ENCODE results near the gene ZCCHC24.
"Not testable (repeated sequence)": the region's sequence is repeated elsewhere in the genome, so short reads cannot be mapped to it uniquely, and the experiment has no call there.

ZCCHC24 gene

DNA sequence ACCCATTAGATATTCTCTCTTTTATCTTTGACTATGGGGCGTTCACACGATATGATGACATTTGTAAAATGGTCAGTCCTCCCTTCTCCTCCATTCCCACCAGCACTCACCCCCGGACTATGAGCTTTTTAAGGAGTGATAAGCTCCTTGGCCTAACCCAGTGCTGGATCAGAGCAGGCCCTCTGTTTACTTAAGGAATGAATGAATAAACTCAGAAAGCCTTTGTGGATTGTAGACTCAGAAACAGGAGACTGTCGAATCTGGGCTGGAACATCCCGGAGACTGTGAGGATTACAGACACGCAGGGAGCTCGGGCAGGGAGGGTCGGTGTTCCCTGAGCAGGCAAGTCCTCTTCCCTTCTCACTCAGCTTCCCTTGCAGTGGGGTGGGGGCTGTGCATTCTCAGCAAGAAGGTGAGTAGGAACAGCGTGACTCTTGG is 6.8 kb upstream of the ZCCHC24 start:
- H3K27ac ChIP-seq: no peak overlapping the region
- no peak for TF ChIP-seq ZFX (IDR thresholded peaks at IDR 0.05; ENCODE audit: borderline replicate concordance)
- TF ChIP-seq, protein P1, sequence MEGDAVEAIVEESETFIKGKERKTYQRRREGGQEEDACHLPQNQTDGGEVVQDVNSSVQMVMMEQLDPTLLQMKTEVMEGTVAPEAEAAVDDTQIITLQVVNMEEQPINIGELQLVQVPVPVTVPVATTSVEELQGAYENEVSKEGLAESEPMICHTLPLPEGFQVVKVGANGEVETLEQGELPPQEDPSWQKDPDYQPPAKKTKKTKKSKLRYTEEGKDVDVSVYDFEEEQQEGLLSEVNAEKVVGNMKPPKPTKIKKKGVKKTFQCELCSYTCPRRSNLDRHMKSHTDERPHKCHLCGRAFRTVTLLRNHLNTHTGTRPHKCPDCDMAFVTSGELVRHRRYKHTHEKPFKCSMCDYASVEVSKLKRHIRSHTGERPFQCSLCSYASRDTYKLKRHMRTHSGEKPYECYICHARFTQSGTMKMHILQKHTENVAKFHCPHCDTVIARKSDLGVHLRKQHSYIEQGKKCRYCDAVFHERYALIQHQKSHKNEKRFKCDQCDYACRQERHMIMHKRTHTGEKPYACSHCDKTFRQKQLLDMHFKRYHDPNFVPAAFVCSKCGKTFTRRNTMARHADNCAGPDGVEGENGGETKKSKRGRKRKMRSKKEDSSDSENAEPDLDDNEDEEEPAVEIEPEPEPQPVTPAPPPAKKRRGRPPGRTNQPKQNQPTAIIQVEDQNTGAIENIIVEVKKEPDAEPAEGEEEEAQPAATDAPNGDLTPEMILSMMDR (IDR thresholded peaks at IDR 0.05): no peak

DNA sequence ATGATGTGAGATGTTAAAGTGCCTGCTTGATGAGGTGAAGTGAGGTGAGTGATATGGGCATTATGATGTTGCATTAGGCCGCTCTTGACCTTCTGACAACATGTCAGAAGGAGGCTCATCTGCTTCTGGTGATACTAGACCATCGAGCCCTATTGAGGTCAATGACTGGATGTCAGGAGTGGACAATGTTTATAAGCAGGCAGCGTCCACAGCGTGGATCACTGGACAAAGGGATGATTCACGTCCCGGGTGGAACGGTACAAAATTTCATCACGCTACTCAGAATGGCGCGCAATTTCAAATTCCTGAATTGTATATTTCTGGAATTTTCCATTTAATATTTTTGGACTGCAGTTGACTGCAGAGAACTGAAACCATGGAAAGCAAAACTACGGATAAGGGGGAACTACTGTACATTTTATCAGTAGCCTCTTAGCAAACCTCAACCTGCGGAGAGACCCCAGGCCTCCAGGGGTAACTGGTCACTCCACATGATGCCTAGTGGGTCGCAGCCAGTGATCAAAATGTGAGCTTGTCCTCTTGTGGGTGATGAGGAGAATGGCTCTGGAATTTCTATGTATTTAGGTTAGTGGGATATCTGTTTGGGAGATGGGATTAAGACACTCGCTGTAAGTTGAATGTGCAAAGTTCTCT is 5.7 kb upstream of the ZCCHC24 start:
- no peak for TF ChIP-seq ZFX (IDR thresholded peaks at IDR 0.05; ENCODE audit: borderline replicate concordance)
- TF ChIP-seq, protein P1 (IDR thresholded peaks at IDR 0.05): no peak
- no peak overlapping the region for H3K27ac ChIP-seq

DNA sequence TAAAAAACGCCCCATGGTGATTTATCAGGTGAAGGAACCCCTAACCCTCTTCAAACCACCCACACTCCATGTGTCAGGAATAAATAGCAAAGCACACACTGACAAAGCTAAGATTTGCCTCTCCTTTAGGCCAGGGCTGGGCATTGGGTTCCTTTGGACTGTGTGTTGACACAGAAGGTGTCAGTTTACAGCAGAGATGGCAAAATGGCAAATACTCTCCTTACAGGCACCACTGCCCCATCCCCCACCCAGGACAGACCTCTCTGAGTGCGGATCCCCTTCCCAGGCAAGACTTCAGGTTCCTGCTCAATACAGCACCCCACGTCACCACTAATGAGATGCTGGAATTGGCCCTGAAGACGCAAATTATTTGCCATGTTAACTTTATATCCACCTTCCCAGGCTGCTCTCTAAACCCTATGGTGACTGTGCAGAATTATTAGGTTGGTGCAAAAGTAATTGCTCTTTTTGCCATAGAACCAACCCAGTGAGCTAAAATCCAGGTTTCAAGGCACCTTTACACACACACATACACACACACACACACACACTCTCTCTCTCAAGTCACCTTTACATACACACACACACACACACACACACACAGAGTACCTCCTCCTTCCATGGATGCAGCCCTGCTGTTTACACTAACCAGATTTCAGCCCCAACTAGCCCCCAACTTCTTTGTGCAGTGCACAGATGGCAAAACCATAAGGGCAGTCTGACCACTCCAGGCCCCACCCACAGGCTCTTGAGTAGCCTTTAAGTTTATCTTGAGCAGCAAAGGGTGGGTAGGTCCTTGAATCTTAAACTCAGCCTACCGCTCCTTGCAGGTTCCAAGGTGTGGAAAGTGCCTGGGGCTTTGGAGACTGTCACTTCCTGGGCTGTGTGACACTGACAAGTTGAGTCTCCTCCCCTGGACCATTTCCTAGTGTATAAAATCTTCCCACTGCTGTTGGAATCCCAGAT is 4.0 kb upstream of the ZCCHC24 start:
- peak overlapping the region; percentile 63 for H3K27ac ChIP-seq
- TF ChIP-seq, protein P1 (IDR thresholded peaks at IDR 0.05): no peak
- no peak for TF ChIP-seq ZFX (IDR thresholded peaks at IDR 0.05; ENCODE audit: borderline replicate concordance)

DNA sequence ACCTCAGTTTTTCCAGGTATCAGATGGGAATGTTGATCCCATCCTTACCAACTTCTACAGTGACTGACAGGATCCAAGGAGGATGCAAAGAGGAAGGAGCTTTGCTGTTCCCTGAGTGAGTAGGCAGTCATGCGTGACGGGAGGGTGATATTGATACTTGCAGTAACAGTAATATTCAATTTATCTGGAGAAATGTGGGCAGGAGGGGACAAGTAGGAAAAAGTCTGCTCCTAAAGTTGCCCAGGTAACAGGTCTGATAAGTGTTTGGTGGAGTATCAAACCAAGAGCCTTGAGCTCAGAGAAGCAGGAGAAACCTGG is 3.3 kb upstream of the ZCCHC24 start:
- peak overlapping the region; percentile 63 for H3K27ac ChIP-seq
- TF ChIP-seq, protein P1 (IDR thresholded peaks at IDR 0.05): no peak
- TF ChIP-seq ZFX (IDR thresholded peaks at IDR 0.05; ENCODE audit: borderline replicate concordance): no peak

DNA sequence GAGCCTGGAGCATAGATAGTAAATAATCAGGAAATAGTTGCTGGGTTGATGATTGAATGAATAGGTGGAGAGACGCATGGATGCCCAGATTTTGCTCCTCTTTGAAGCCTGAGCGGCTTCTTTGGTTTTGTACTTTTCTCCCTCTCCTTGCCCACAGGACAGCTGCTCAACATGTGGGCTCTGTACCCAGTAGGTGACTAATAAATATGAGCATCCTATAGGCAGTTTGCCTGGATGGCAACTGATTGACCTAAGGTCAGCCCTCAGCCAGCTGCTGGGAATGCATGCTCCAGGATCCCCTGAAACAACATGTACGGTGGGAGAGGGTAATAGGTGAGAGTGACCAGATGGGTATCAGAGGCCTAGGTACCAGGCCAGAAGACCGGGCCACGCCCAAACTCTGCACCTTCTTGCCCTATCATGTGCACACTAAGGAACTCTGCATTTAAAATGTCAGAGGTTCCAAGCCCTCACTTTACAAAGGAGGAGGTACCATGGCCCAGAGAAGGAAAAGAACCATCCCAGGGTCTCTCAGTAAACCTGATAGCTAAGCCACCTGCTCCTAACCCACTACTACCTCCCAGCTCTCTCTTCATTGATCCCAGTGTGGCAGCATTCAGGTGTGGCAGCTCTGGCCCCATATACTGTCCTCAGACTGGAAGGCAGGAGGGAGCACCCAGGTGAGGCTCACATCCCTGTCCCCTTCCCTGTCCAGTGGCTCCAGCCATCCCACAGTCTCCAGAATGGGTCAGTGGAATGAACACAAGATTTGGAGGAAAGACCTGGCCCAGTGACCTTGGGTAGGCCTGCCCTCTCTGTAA is 2.7 kb upstream of the ZCCHC24 start:
- no peak for TF ChIP-seq ZFX (IDR thresholded peaks at IDR 0.05; ENCODE audit: borderline replicate concordance)
- TF ChIP-seq, protein P1 (IDR thresholded peaks at IDR 0.05): no peak
- peak overlapping the region; percentile 63 for H3K27ac ChIP-seq

DNA sequence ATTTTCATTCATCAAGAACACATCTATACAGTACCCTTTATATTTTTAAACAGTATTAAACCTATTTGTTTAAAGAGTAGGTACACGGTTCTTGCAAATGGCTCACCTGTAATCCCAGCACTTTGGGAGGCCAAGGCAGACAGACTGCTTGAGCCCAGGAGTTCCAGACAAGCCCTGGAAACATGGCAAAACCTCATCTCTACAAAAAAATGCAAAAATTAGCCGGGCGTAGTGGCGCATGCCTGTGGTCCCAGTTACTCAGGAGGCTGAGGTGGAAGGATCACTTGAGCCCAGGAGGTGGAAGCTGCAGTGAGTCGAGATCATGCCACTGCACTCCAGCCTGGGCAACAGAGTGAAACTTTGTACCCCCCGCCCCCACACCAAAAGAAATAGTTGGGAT is 1.8 kb upstream of the ZCCHC24 start:
- H3K27ac ChIP-seq: not testable (repeated sequence)

DNA sequence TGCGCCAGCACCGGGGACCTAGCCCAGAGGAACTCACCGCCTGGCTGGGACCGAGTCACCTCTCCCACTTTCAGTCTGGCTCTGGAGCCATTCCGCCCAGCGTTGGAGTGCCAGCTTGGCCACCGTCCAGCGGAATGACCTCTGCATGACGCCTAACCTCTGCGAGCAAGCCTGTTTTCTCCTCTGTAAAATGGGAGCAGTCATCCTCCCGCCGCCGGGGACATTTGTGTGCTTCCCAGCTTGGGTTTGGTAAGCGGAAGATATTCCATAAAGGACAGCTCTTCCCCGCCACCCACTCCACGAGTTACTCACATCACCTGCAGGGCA is 1.3 kb upstream of the ZCCHC24 start:
- no peak overlapping the region for H3K27ac ChIP-seq
- TF ChIP-seq, protein P1 (IDR thresholded peaks at IDR 0.05): no peak
- no peak for TF ChIP-seq ZFX (IDR thresholded peaks at IDR 0.05; ENCODE audit: borderline replicate concordance)
